SK-N-SH (cell line): ENCODE data around the gene TBKBP1. TPM values are rescaled to one million over a fixed set of nuclear protein-coding genes. Genes with fewer than 3 reads are reported as not detected.

Source experiments
- CTCF ChIA-PET: fragments of 300-600, 350-600 bp; formaldehyde crosslinking; extraction: SDS; loops from one replicate; lab custom pipeline; 2021; lab: Yijun Ruan, JAX
- POLR2A ChIA-PET: fragments of 350-600 bp; sonication (Branson Sonifier 250); formaldehyde crosslinking; extraction: SDS; loops from one replicate; lab custom pipeline; 2020; ENCODE audit warnings: antibody characterized with exemption, inconsistent platforms; lab: Yijun Ruan, JAX
- DNase-seq: peaks from one replicate; pipeline ENCODE4 v3.0.0; 2012
- H2AFZ ChIP-seq: fragments of 200-600 bp; sonication (generic); 2 replicates; pipeline ENCODE4 v1.8.1; 2016; ENCODE audit warnings: antibody characterized with exemption, mild to moderate bottlenecking, low read depth
- H3F3A ChIP-seq: fragments of 200-600 bp; sonication (generic); replicated peaks from 2 replicates; pipeline ENCODE3; 2016; ENCODE audit warnings: antibody characterized with exemption, mild to moderate bottlenecking; ENCODE audit not compliant: insufficient read depth
- H3K27ac ChIP-seq, 2 experiments: fragments of 200-500 bp in 1 of 2; fragments of 200-600 bp in 1 of 2; sonication (Bioruptor generic) in 1 of 2; sonication (generic), shearing (Covaris generic) in 1 of 2; 2 replicates each; pipeline versions ENCODE4 v1.5.1 to v1.6.1; 2014 to 2016; ENCODE audit warnings: low read depth in 2 of 2, inconsistent platforms in 1 of 2, low read length in 1 of 2, mild to moderate bottlenecking in 1 of 2, mixed read lengths in 1 of 2
- H3K27me3 ChIP-seq: fragments of 200-600 bp; sonication (generic), shearing (Covaris generic); 2 replicates; pipeline ENCODE4 v1.6.1; 2016; ENCODE audit warnings: mixed run types; ENCODE audit not compliant: insufficient read depth
- H3K36me3 ChIP-seq, 2 experiments: fragments of 200-500 bp in 1 of 2; fragments of 200-600 bp in 1 of 2; sonication (Bioruptor generic) in 1 of 2; sonication (generic) in 1 of 2; replicated peaks in 1 of 2; 2 replicates each; pipeline versions ENCODE3 to v1.5.1; 2014 to 2016; ENCODE audit warnings: low read length in 1 of 2, mild to moderate bottlenecking in 1 of 2; ENCODE audit not compliant: insufficient read depth in 2 of 2, control insufficient read depth in 1 of 2
- H3K4me1 ChIP-seq, 2 experiments: fragments of 200-500 bp in 1 of 2; fragments of 200-600 bp in 1 of 2; sonication (Bioruptor generic) in 1 of 2; sonication (generic), shearing (Covaris generic) in 1 of 2; 2 replicates each; pipeline versions ENCODE4 v1.5.1 to v1.6.1; 2014 to 2016; ENCODE audit warnings: low read depth in 1 of 2, low read length in 1 of 2, mixed run types in 1 of 2; ENCODE audit not compliant: insufficient read depth in 2 of 2, control insufficient read depth in 1 of 2
- H3K4me2 ChIP-seq: fragments of 200-600 bp; sonication (generic), shearing (Covaris generic); 2 replicates; pipeline ENCODE4 v1.6.1; 2017; ENCODE audit warnings: mixed run types
- H3K4me3 ChIP-seq, 2 experiments: fragments of 200-500 bp in 1 of 2; fragments of 200-600 bp in 1 of 2; sonication (Bioruptor generic) in 1 of 2; sonication (generic), shearing (Covaris generic) in 1 of 2; 2 replicates each; pipeline versions ENCODE4 v1.5.1 to v1.8.1; 2014 to 2016; ENCODE audit warnings: low read depth in 2 of 2, inconsistent platforms in 1 of 2, low read length in 1 of 2, mild to moderate bottlenecking in 1 of 2, mixed read lengths in 1 of 2, moderate library complexity in 1 of 2
- H3K79me2 ChIP-seq: fragments of 200-600 bp; sonication (generic); 2 replicates; pipeline ENCODE4 v1.8.1; 2017; ENCODE audit warnings: mild to moderate bottlenecking; ENCODE audit not compliant: insufficient read depth
- H3K9ac ChIP-seq: fragments of 200-600 bp; sonication (generic); 2 replicates; pipeline ENCODE4 v1.6.1; 2017; ENCODE audit warnings: mixed run types
- H3K9me2 ChIP-seq: fragments of 200-600 bp; sonication (generic); 2 replicates; pipeline ENCODE4 v1.6.1; 2017; ENCODE audit warnings: mixed run types
- H3K9me3 ChIP-seq: fragments of 200-600 bp; sonication (generic); 2 replicates; pipeline ENCODE4 v1.6.1; 2017; ENCODE audit warnings: mixed run types, mild to moderate bottlenecking, moderate library complexity
- H4K20me1 ChIP-seq: fragments of 200-600 bp; sonication (generic); 2 replicates; pipeline ENCODE4 v1.6.1; 2017; ENCODE audit warnings: mild to moderate bottlenecking, mixed run types; ENCODE audit not compliant: insufficient read depth
- CHD2 ChIP-seq: fragments of 150-350 bp; IDR thresholded peaks from 2 replicates; pipeline ENCODE4 v1.6.1; 2018; ENCODE audit warnings: low read length; ENCODE audit not compliant: partially characterized antibody
- EZH2phosphoT487 ChIP-seq: fragments of 200-600 bp; sonication (generic); IDR thresholded peaks from 2 replicates; pipeline ENCODE4 v1.6.1; 2017; ENCODE audit warnings: low read depth, mixed run types, mild to moderate bottlenecking, antibody characterized with exemption, moderate library complexity, borderline replicate concordance
- FOSL2 ChIP-seq: IDR thresholded peaks from 2 replicates; pipeline ENCODE4 v1.4.0; 2012; ENCODE audit warnings: low read depth, mild to moderate bottlenecking, moderate library complexity, borderline replicate concordance
- FOXJ3 ChIP-seq: sonication (generic); formaldehyde crosslinking; IDR thresholded peaks from 2 replicates; pipeline ENCODE4 v1.5.1; 2020; ENCODE audit warnings: mild to moderate bottlenecking, missing genetic modification reagents
- FOXM1 ChIP-seq: IDR thresholded peaks from 2 replicates; pipeline ENCODE4 v1.4.0; 2012; ENCODE audit warnings: low read depth, mild to moderate bottlenecking
- MEF2A ChIP-seq: IDR thresholded peaks from 2 replicates; pipeline ENCODE4 v1.4.0; 2012; ENCODE audit warnings: low read depth, borderline replicate concordance
- NFIC ChIP-seq: IDR thresholded peaks from 2 replicates; pipeline ENCODE4 v1.4.0; 2012; ENCODE audit warnings: borderline replicate concordance
- RAD21 ChIP-seq: IDR thresholded peaks from 2 replicates; pipeline ENCODE4 v1.6.1; 2012; ENCODE audit warnings: mild to moderate bottlenecking, low read length
- RCOR1 ChIP-seq: fragments of 150-350 bp; IDR thresholded peaks from 2 replicates; pipeline ENCODE4 v1.6.1; 2017; ENCODE audit warnings: antibody characterized with exemption, low read length
- SMC3 ChIP-seq: IDR thresholded peaks from 2 replicates; pipeline ENCODE4 v1.6.1; 2012; ENCODE audit warnings: low read depth, low read length, improper control_type of control experiment
- TCF12 ChIP-seq: IDR thresholded peaks from 2 replicates; pipeline ENCODE4 v1.4.0; 2012
- TEAD4 ChIP-seq: IDR thresholded peaks from 2 replicates; pipeline ENCODE4 v1.4.0; 2012; ENCODE audit warnings: mild to moderate bottlenecking, borderline replicate concordance; ENCODE audit not compliant: insufficient read depth
- WGBS: methylation state at CpG from one replicate; pipeline ENCODE4 v1.1.6; 2017; ENCODE audit warnings: low lambda C conversion rate; 5-methylcytosine and 5-hydroxymethylcytosine counted together
- polyA plus RNA-seq, 3 experiments: library from polyadenylated mRNA; depleted of rRNA; stranded (reverse); fragments of >200 nt; gene quantifications; 2 replicates each; pipeline ENCODE4 v1.2.3, GENCODE V29; 2012
- TF ChIP-seq, protein P1 (sequence below): fragments of 200-600 bp; sonication (generic); IDR thresholded peaks from 2 replicates; pipeline ENCODE4 v1.6.1; 2017; ENCODE audit warnings: antibody characterized with exemption, mild to moderate bottlenecking, moderate library complexity
- TF ChIP-seq, protein P2 (sequence below): IDR thresholded peaks from 2 replicates; pipeline ENCODE4; 2012
- TF ChIP-seq, protein P3 (sequence below): fragments of 150-350 bp; IDR thresholded peaks from 2 replicates; pipeline ENCODE4 v1.6.1; 2016; ENCODE audit warnings: mild to moderate bottlenecking, low read depth, low read length
- TF ChIP-seq, protein P4 (sequence below): IDR thresholded peaks from 2 replicates; pipeline ENCODE4 v1.4.0; 2012; ENCODE audit warnings: low read depth

The TBKBP1 gene
- polyA plus RNA-seq, 1 of the 3 experiments (the other 2 are of a cell fraction), result 14.4 TPM

DNA sequence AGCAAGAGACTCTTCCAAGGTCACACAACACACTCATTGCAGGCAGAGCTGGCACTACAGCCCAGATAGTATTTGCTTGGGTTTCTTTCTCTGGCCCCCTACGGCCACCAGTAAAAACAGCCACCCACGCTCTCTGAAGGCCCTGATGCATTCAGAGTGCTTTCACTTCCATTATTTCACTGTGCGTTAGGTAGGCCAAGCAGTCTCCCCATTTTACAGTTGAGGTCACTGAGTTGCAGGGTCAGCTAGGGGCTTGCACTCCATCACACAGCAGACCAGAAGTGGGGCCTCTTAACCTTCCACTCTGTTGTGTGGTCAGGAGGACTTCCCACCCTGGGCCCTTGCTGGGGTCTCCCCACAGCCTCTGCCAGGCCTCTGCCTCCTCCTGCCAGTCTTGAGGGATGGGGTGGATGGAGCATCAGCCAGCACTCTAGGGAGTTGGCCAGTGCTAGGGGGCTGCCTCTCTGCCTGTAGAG, 41.6 kb downstream of the TBKBP1 start:
- H2AFZ ChIP-seq, result no peak overlapping the region
- H3K27ac ChIP-seq, result no peak overlapping the region
- no peaks in the 10 kb centered on the region for H3K9me3 ChIP-seq
- POLR2A ChIA-PET, result no interaction called here
- peaks cover 6% of the 10 kb centered on the region for H3F3A ChIP-seq
- no peaks in the 10 kb centered on the region for H3K79me2 ChIP-seq
- 0 out of 2 replicates have a peak, but pooled peaks cover 6% of the 10 kb centered on the region for H4K20me1 ChIP-seq
- H3K4me1 ChIP-seq, result peaks cover 0 to 10% of the 10 kb centered on the region in 2 experiments; a peak in 1 of 4 replicates
- no peak overlapping the region for H3K4me3 ChIP-seq
- no peaks in the 10 kb centered on the region for H3K36me3 ChIP-seq
- peaks cover 84% of the 10 kb centered on the region for H3K27me3 ChIP-seq
- H3K9me2 ChIP-seq, result no peaks in the 10 kb centered on the region
- H3K9ac ChIP-seq, result no peak overlapping the region
- no peak overlapping the region for H3K4me2 ChIP-seq
- TF ChIP-seq RAD21 (no peak), CHD2 (no peak), FOXJ3 (CRISPR knock-in tag) (no peak), MEF2A (no peak)
- TF ChIP-seq, protein P1, sequence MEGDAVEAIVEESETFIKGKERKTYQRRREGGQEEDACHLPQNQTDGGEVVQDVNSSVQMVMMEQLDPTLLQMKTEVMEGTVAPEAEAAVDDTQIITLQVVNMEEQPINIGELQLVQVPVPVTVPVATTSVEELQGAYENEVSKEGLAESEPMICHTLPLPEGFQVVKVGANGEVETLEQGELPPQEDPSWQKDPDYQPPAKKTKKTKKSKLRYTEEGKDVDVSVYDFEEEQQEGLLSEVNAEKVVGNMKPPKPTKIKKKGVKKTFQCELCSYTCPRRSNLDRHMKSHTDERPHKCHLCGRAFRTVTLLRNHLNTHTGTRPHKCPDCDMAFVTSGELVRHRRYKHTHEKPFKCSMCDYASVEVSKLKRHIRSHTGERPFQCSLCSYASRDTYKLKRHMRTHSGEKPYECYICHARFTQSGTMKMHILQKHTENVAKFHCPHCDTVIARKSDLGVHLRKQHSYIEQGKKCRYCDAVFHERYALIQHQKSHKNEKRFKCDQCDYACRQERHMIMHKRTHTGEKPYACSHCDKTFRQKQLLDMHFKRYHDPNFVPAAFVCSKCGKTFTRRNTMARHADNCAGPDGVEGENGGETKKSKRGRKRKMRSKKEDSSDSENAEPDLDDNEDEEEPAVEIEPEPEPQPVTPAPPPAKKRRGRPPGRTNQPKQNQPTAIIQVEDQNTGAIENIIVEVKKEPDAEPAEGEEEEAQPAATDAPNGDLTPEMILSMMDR, result no peak
- TF ChIP-seq, protein P2, sequence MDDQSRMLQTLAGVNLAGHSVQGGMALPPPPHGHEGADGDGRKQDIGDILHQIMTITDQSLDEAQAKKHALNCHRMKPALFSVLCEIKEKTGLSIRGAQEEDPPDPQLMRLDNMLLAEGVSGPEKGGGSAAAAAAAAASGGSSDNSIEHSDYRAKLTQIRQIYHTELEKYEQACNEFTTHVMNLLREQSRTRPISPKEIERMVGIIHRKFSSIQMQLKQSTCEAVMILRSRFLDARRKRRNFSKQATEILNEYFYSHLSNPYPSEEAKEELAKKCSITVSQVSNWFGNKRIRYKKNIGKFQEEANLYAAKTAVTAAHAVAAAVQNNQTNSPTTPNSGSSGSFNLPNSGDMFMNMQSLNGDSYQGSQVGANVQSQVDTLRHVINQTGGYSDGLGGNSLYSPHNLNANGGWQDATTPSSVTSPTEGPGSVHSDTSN, result no peak
- CTCF ChIA-PET, result interaction anchor here (0.9 to 13.6 kb wide), 9 partner anchors 9 to 110 kb away, joined by 3 to 211 read pairs (median 5); partner anchors contain the start of gene TBKBP1
- WGBS, result 90% methylated on average over 3 of the region's 3 CpGs
- peak; percentile 12 for DNase-seq

DNA sequence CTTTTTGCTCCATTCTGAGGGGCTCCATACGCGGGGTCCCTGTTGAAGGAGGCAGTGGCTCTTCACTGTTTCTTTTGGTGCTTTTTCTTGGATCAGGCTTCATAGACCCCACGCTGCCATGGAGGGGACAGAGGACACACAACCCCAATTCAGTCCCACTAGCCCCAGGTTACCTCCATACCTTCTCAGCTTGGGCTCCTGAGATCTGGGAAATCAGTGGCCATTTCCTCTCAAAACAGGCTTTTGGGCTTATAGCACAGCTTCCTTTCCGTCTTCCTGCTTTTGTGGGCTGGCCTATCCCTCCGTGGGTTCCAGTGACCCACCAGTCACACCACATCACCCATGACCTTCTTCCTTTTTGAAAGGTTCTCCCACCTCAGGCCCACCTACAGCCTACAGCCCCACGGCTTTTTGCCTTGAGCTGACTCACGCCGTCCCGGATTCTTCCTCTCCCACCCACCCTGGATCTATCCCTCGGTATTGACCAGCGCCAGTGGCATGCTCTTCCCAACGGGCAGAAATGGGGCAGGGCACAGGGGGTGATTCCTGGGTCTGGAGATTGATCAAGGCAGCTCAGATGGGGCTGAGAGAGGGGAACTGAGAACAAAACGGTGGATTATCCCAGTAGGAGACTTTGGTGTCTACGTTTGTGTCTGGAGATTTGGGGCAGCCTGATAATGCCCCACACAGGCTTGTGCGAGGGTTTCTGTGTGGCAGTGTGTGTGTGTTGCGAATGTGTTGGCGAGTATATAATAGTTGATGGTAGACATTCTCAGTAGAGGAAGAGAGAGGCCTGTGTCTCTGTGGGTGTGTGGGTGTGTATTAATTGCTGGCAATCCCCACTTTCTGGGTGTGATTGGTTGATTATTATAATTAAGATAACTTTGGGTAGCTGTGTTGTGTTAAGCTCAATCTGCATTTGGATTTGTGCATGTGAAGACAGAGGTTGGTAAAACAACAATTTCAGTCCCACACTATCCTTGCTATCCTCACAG, 42.8 kb downstream of the TBKBP1 start:
- Histone ChIP-seq H3K4me2 (no peak overlapping the region), H4K20me1 (0 out of 2 replicates have a peak, but pooled peaks cover 6% of the 10 kb centered on the region), H2AFZ (no peak overlapping the region), H3K9me2 (no peaks in the 10 kb centered on the region), H3K27ac (no peak overlapping the region), H3K27me3 (peaks cover 83% of the 10 kb centered on the region), H3K4me3 (no peak overlapping the region), H3K79me2 (no peaks in the 10 kb centered on the region), H3K9ac (no peak overlapping the region), H3K4me1 (peaks cover 0 to 10% of the 10 kb centered on the region in 2 experiments; a peak in 1 of 4 replicates), H3K36me3 (no peaks in the 10 kb centered on the region), H3F3A (peaks cover 1% of the 10 kb centered on the region), H3K9me3 (no peaks in the 10 kb centered on the region)
- ChIA-PET POLR2A (no interaction called here), CTCF (interaction anchor here (0.8 to 13.6 kb wide), 11 partner anchors 9 to 109 kb away, joined by 3 to 211 read pairs (median 4); partner anchors contain the start of gene TBKBP1)
- 63% methylated on average over 17 of the region's 17 CpGs for WGBS
- no peak for DNase-seq
- TF ChIP-seq, protein P3, sequence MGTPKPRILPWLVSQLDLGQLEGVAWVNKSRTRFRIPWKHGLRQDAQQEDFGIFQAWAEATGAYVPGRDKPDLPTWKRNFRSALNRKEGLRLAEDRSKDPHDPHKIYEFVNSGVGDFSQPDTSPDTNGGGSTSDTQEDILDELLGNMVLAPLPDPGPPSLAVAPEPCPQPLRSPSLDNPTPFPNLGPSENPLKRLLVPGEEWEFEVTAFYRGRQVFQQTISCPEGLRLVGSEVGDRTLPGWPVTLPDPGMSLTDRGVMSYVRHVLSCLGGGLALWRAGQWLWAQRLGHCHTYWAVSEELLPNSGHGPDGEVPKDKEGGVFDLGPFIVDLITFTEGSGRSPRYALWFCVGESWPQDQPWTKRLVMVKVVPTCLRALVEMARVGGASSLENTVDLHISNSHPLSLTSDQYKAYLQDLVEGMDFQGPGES, result no peak
- TF ChIP-seq, protein P1, result no peak
- no peak for TF ChIP-seq FOSL2
- TF ChIP-seq SMC3, result no peak
- no peak for TF ChIP-seq EZH2phosphoT487
- TF ChIP-seq, protein P4, sequence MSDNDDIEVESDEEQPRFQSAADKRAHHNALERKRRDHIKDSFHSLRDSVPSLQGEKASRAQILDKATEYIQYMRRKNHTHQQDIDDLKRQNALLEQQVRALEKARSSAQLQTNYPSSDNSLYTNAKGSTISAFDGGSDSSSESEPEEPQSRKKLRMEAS, result no peak
- TF ChIP-seq FOXJ3 (CRISPR knock-in tag), result no peak
- TF ChIP-seq TCF12, result no peak
- no peak for TF ChIP-seq RCOR1
- TF ChIP-seq FOXM1, result no peak
- TF ChIP-seq, protein P2, result no peak
- no peak for TF ChIP-seq MEF2A
- TF ChIP-seq TEAD4, result no peak
- TF ChIP-seq NFIC, result no peak
